IMR-90 (cell line): Measurements from ENCODE around the gene NFRKB. TPM values are rescaled to one million over a fixed set of nuclear protein-coding genes. Genes with fewer than 3 reads are reported as not detected.

ENCODE experiments used
- ATAC-seq: fragments of 200-7000 bp; cut with Tn5 transposase; 2 replicates; pipeline ENCODE4 v1.9.1; 2020; ENCODE audit warnings: low read depth, mild to moderate bottlenecking, moderate library complexity
- Bru-seq: library from RNA; stranded (reverse); fragments of 400-500 nt; gene quantifications from one replicate; lab custom pipeline; 2021; lab: Mats Ljungman, UMichigan
- BruChase-seq, 2 experiments: library from RNA; stranded (reverse); fragments of 400-500 nt; gene quantifications; one replicate each; lab custom pipeline; 2021; lab: Mats Ljungman, UMichigan
- BruUV-seq: library from RNA; stranded (reverse); fragments of 400-500 nt; replicated peaks from 2 replicates; lab custom pipeline; 2021; lab: Mats Ljungman, UMichigan
- CTCF ChIA-PET: fragments of 300-600 bp; formaldehyde crosslinking; extraction: SDS; loops from one replicate; lab custom pipeline; 2021; ENCODE audit warnings: antibody characterized with exemption; lab: Yijun Ruan, JAX
- POLR2A ChIA-PET: fragments of 300-600 bp; sonication (Branson Sonifier 250); formaldehyde crosslinking; loops from one replicate; lab custom pipeline; 2022; ENCODE audit warnings: antibody characterized with exemption; ENCODE audit not compliant: unreplicated experiment; lab: Charles Lee
- DNase-seq: peaks from one replicate; pipeline ENCODE4 v3.0.0; 2013
- H2AFZ ChIP-seq: replicated peaks from 2 replicates; pipeline ENCODE3; 2013; ENCODE audit warnings: low read length, mild to moderate bottlenecking; ENCODE audit not compliant: poor library complexity
- H2AK5ac ChIP-seq: 2 replicates; pipeline ENCODE4 v1.6.1; 2013; ENCODE audit warnings: low read depth, low read length, inconsistent platforms
- H2AK9ac ChIP-seq: replicated peaks from 2 replicates; pipeline ENCODE3; 2013; ENCODE audit warnings: mild to moderate bottlenecking, low read depth, low read length, moderate library complexity; ENCODE audit not compliant: poor library complexity
- H2BK120ac ChIP-seq: 2 replicates; pipeline ENCODE4 v1.6.1; 2013; ENCODE audit warnings: low read depth, low read length, inconsistent platforms
- H2BK15ac ChIP-seq: 3 replicates; pipeline ENCODE4 v1.6.1; 2013; ENCODE audit warnings: low read depth, low read length, inconsistent platforms
- H2BK20ac ChIP-seq: 2 replicates; pipeline ENCODE4 v1.6.1; 2013; ENCODE audit warnings: low read depth, mild to moderate bottlenecking, inconsistent platforms, low read length, moderate library complexity
- H2BK5ac ChIP-seq: 2 replicates; pipeline ENCODE4 v1.6.1; 2013; ENCODE audit warnings: mild to moderate bottlenecking, low read depth, low read length, inconsistent platforms; ENCODE audit not compliant: poor library complexity, severe bottlenecking
- H3K14ac ChIP-seq: replicated peaks from 2 replicates; pipeline ENCODE4 v1.6.1; 2013; ENCODE audit warnings: low read depth, low read length, inconsistent platforms
- H3K18ac ChIP-seq: 2 replicates; pipeline ENCODE4 v1.6.1; 2013; ENCODE audit warnings: low read depth, low read length, control low read depth
- H3K23ac ChIP-seq: 2 replicates; pipeline ENCODE4 v1.6.1; 2013; ENCODE audit warnings: low read depth, low read length, inconsistent platforms
- H3K27ac ChIP-seq: 2 replicates; pipeline ENCODE4 v1.5.1; 2013; ENCODE audit warnings: mild to moderate bottlenecking, control low read depth, low read length; ENCODE audit not compliant: insufficient read depth
- H3K27me3 ChIP-seq: 2 replicates; pipeline ENCODE4 v1.6.1; 2013; ENCODE audit warnings: low read length; ENCODE audit not compliant: control insufficient read depth, insufficient read depth
- H3K36me3 ChIP-seq: 2 replicates; pipeline ENCODE4 v1.6.1; 2013; ENCODE audit warnings: low read length, mixed read lengths; ENCODE audit not compliant: control insufficient read depth, insufficient read depth
- H3K4ac ChIP-seq: 2 replicates; pipeline ENCODE4 v1.6.1; 2013; ENCODE audit warnings: low read depth, low read length, inconsistent platforms
- H3K4me1 ChIP-seq: 2 replicates; pipeline ENCODE4 v1.6.1; 2013; ENCODE audit warnings: low read length, mixed read lengths; ENCODE audit not compliant: control insufficient read depth, insufficient read depth
- H3K4me2 ChIP-seq: 2 replicates; pipeline ENCODE4 v1.6.1; 2013; ENCODE audit warnings: low read depth, mild to moderate bottlenecking, control low read depth, low read length, moderate library complexity
- H3K4me3 ChIP-seq: 2 replicates; pipeline ENCODE4 v1.5.1; 2013; ENCODE audit warnings: low read depth, mild to moderate bottlenecking, control low read depth, low read length, moderate library complexity; ENCODE audit not compliant: insufficient read depth
- H3K56ac ChIP-seq: 2 replicates; pipeline ENCODE4 v1.6.1; 2013; ENCODE audit warnings: low read length, inconsistent platforms; ENCODE audit not compliant: insufficient read depth; ENCODE audit errors: extremely low read depth
- H3K79me1 ChIP-seq, 2 experiments: 2 replicates each; pipeline ENCODE4 v1.6.1; 2013; ENCODE audit warnings: low read length in 2 of 2, inconsistent platforms in 1 of 2, low read depth in 1 of 2
- H3K9ac ChIP-seq: 2 replicates; pipeline ENCODE4 v1.6.1; 2013; ENCODE audit warnings: low read depth, low read length, control low read depth
- H3K9me1 ChIP-seq: 2 replicates; pipeline ENCODE4 v1.6.1; 2013; ENCODE audit warnings: low read length, inconsistent platforms; ENCODE audit not compliant: insufficient read depth
- H3K9me3 ChIP-seq: 2 replicates; pipeline ENCODE4 v1.6.1; 2013; ENCODE audit warnings: low read length; ENCODE audit not compliant: control insufficient read depth, insufficient read depth
- H4K20me1 ChIP-seq: 2 replicates; pipeline ENCODE4 v1.6.1; 2013; ENCODE audit warnings: low read length, inconsistent platforms; ENCODE audit not compliant: insufficient read depth
- H4K5ac ChIP-seq: 2 replicates; pipeline ENCODE4 v1.6.1; 2013; ENCODE audit warnings: mild to moderate bottlenecking, low read depth, low read length, control low read depth
- H4K8ac ChIP-seq, 2 experiments: 2 replicates each; pipeline ENCODE4 v1.6.1; 2013; ENCODE audit warnings: low read depth in 2 of 2, low read length in 2 of 2, control low read depth in 1 of 2, inconsistent platforms in 1 of 2
- H4K91ac ChIP-seq: 2 replicates; pipeline ENCODE4 v1.6.1; 2013; ENCODE audit warnings: low read depth, low read length, inconsistent platforms; ENCODE audit not compliant: insufficient read depth
- BHLHE40 ChIP-seq: fragments of 150-350 bp; IDR thresholded peaks from 2 replicates; pipeline ENCODE4 v1.6.1; 2016; ENCODE audit warnings: mild to moderate bottlenecking, low read depth, low read length
- CEBPB ChIP-seq: IDR thresholded peaks from 2 replicates; pipeline ENCODE4 v1.6.1; 2012; ENCODE audit warnings: low read depth, low read length, improper control_type of control experiment
- FOS ChIP-seq: fragments of 150-350 bp; IDR thresholded peaks from 2 replicates; pipeline ENCODE4 v1.6.1; 2016; ENCODE audit warnings: low read depth, low read length
- MAFK ChIP-seq: IDR thresholded peaks from 2 replicates; pipeline ENCODE4 v1.6.1; 2012; ENCODE audit warnings: low read depth, low read length, improper control_type of control experiment
- MAZ ChIP-seq: IDR thresholded peaks from 2 replicates; pipeline ENCODE4 v1.6.1; 2012; ENCODE audit warnings: low read depth, mild to moderate bottlenecking, low read length, improper control_type of control experiment, moderate library complexity, borderline replicate concordance
- NFE2L2 ChIP-seq: fragments of 150-350 bp; IDR thresholded peaks from 2 replicates; pipeline ENCODE4 v1.6.1; 2016; ENCODE audit warnings: low read depth, mild to moderate bottlenecking, low read length
- POLR2A ChIP-seq: IDR thresholded peaks from 2 replicates; pipeline ENCODE4 v1.6.1; 2012; ENCODE audit warnings: mild to moderate bottlenecking, low read depth, low read length
- RAD21 ChIP-seq: IDR thresholded peaks from 2 replicates; pipeline ENCODE4 v1.6.1; 2012; ENCODE audit warnings: low read length, improper control_type of control experiment
- RCOR1 ChIP-seq: IDR thresholded peaks from 2 replicates; pipeline ENCODE4 v1.6.1; 2012; ENCODE audit warnings: mild to moderate bottlenecking, low read length, improper control_type of control experiment; ENCODE audit not compliant: insufficient replicate concordance
- SMC3 ChIP-seq: fragments of 150-350 bp; IDR thresholded peaks from 2 replicates; pipeline ENCODE4 v1.6.1; 2016; ENCODE audit warnings: low read depth, mild to moderate bottlenecking, antibody characterized with exemption, low read length, moderate library complexity
- WGBS, 2 experiments: methylation state at CpG; one replicate each; pipeline versions ENCODE4 v1.1.5 to v1.1.7; 2013; ENCODE audit warnings: missing lambda C conversion rate in 2 of 2; ENCODE audit not compliant: insufficient read length in 1 of 2; ENCODE audit errors: extremely low coverage in 2 of 2; 5-methylcytosine and 5-hydroxymethylcytosine counted together
- dilution Hi-C: fragments of 300-500 bp; cut with HindIII; formaldehyde crosslinking; loops from one replicate; pipeline ENCODE4 v1.14.3; 2018; ENCODE audit warnings: low sequenced_read_pairs; ENCODE audit not compliant: unreplicated experiment
- in situ Hi-C: fragments of 300-500 bp; cut with MboI; formaldehyde crosslinking; loops from 3 replicates; pipeline ENCODE4 v1.14.3; 2019; ENCODE audit warnings: low sequenced_read_pairs, inconsistent platforms, mixed read lengths
- intact Hi-C: fragments of 100-400 bp; cut with micrococcal nuclease; formaldehyde crosslinking; loops from 2 replicates; pipeline ENCODE4 v1.10.0; 2022
- long read RNA-seq: library from polyadenylated mRNA; unstranded; transcript quantifications from one replicate; pipeline ENCODE4 v2.0.0, GENCODE V29; 2021; ENCODE audit not compliant: unreplicated experiment
- polyA plus RNA-seq, 3 experiments: library from polyadenylated mRNA; depleted of rRNA; stranded (reverse); fragments of >200 nt; gene quantifications; 2 replicates each; pipeline ENCODE4 v1.2.3, GENCODE V29; 2012; ENCODE audit warnings: low replicate concordance in 1 of 3
- total RNA-seq: library from RNA; depleted of rRNA; stranded (reverse); fragments of >200 nt; gene quantifications from 2 replicates; pipeline ENCODE4 v1.2.3, GENCODE V29; 2012; rRNA removed
- TF ChIP-seq, protein P1 (sequence below): conservative IDR thresholded peaks from 2 replicates; pipeline ENCODE4 v1.5.1; 2012; ENCODE audit warnings: mild to moderate bottlenecking, low read depth, low read length, improper control_type of control experiment
- TF ChIP-seq, protein P2 (sequence below): fragments of 150-350 bp; IDR thresholded peaks from 2 replicates; pipeline ENCODE4 v1.6.1; 2016; ENCODE audit warnings: low read depth, mild to moderate bottlenecking, low read length, moderate library complexity, borderline replicate concordance

The NFRKB gene
- total RNA-seq (21.9 and 28.9 TPM in 2 replicates), polyA plus RNA-seq (2012; rRNA removed) (15.1 and 15.2 TPM in 2 replicates), Bru-seq, nascent RNA (percentile 74 among the genes with signal in this experiment), BruChase-seq, experiment 1, labeled RNA remaining after a 6-hour chase (percentile 76 among the genes with signal in this experiment), BruChase-seq, experiment 2, labeled RNA remaining after a 2-hour chase (percentile 78 among the genes with signal in this experiment)
- polyA plus RNA-seq (2012; cell fraction: cytosol; rRNA removed): 9.5 and 11.9 TPM in 2 replicates
- polyA plus RNA-seq (2012; cell fraction: nucleus; rRNA removed; ENCODE audit: low replicate concordance): 55.9 and 61.2 TPM in 2 replicates
- long read RNA-seq, partial matches to known transcripts: 9 of 19 reads
- long read RNA-seq, other reads (novel, unspliced or antisense): 10 of 19 reads

DNA sequence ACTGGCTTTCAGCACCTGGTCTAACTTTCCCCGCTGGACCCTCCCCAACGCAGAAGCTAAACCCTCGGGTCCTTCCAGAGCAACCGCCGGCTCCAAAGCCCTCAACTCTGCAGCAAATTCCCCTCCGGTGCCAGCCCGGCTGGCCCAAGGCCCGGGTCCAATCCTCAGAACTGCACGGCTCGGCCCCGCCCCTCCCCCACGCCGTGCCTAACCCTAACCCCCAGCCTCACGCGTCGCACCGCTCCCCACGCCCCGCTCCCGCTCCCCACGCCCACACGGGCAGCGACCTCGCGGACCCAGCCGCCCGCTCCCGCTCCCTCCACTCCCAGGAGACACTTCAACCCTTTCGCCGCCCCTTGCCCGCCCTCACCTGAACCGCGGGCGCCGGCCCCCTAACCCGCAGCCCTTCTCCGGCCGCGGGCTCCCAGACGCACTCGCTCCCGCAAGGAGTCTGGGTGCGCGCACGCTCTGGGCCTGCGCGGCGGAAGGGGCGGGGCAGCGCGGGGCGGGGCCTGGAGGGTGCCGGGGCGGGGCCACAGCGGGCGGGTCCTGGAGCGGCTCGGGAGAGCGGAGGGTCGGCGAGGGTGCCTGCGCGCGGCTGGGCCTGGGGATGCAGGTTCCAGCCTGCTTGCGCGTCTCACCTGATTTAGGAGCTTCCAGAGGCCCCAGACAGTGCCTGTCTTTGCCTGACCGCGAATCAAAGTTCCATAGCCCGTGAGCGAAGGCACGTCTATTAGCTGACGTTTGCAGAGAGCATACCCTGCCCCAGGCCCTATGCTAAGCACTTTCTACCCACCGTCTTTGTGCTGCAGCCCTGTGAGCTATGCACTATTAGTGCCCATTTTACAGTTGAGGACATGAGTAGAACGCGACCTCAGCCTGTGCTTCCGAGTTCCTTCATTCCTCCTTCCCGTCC is at the start of gene NFRKB:
Gene NFRKB (minus strand): TSS at position 453 of the 916 bp plus-strand sequence. CDS start 2,729 bp downstream, outside the sequence.
- peak within 1 kb of the TSS; percentile 100 for H3K4me2 ChIP-seq
- 1% methylated on average over 44 of the region's 77 CpGs; no CpG with 5 or more reads in 1 of the 2 experiments for WGBS, 2 experiments
- H3K56ac ChIP-seq: peak within 1 kb of the TSS; percentile 42; the same call in 1 of the 2 replicates
- H2AFZ ChIP-seq: peak within 1 kb of the TSS; percentile 95
- H2BK20ac ChIP-seq: no peak within 1 kb of the TSS
- peak within 1 kb of the TSS; percentile 91 for H3K4ac ChIP-seq
- ATAC-seq (peak; percentile 99), DNase-seq (peak; percentile 58)
- CTCF ChIA-PET: interaction anchor here (0.6 to 1.3 kb wide), 2 partner anchors 13 to 109 kb away, joined by 3 to 5 read pairs; no protein-coding TSS in a partner anchor
- peak within 1 kb of the TSS; percentile 5; the same call in 1 of the 2 replicates for H2AK5ac ChIP-seq
- H4K20me1 ChIP-seq: no peaks in the 10 kb centered on the region; the same call in 1 of the 2 replicates
- POLR2A ChIA-PET: no interaction called here
- H3K79me1 ChIP-seq: peaks cover 16 to 38% of the 10 kb centered on the region in 2 experiments
- BruUV-seq: no TSS peak
- no peaks in the 10 kb centered on the region for H3K27me3 ChIP-seq
- peak within 1 kb of the TSS; percentile 94 for H3K23ac ChIP-seq
- H3K4me1 ChIP-seq: peaks cover 4% of the 10 kb centered on the region; the same call in 1 of the 2 replicates
- in situ Hi-C loops: no loop called here
- H2AK9ac ChIP-seq: peak within 1 kb of the TSS; percentile 47
- H3K14ac ChIP-seq: peak within 1 kb of the TSS; percentile 88
- no peak within 1 kb of the TSS; the same call in 1 of the 2 replicates for H2BK120ac ChIP-seq
- peaks cover 11% of the 10 kb centered on the region for H3K36me3 ChIP-seq
- H2BK15ac ChIP-seq: no peak within 1 kb of the TSS; the same call in 2 of the 3 replicates
- H4K5ac ChIP-seq: peak within 1 kb of the TSS; percentile 99
- peak within 1 kb of the TSS; percentile 96 for H3K9ac ChIP-seq
- peak within 1 kb of the TSS; percentile 84 for H2BK5ac ChIP-seq
- H3K4me3 ChIP-seq: peak within 1 kb of the TSS; percentile 98
- H3K18ac ChIP-seq: peak within 1 kb of the TSS; percentile 97
- peak within 1 kb of the TSS; percentile 55 for H4K91ac ChIP-seq
- peak within 1 kb of the TSS; percentile 94 for H3K27ac ChIP-seq
- no peaks in the 10 kb centered on the region; the same call in 1 of the 2 replicates for H3K9me1 ChIP-seq
- no peaks in the 10 kb centered on the region for H3K9me3 ChIP-seq
- dilution Hi-C loops: no loop called here
- H4K8ac ChIP-seq: peak within 1 kb of the TSS; percentile 78 to 97
- intact Hi-C loops: no loop called here
- TF ChIP-seq RAD21 (no peak), MAZ (peak; percentile 33; the same call in 1 of the 2 replicates), SMC3 (no peak), CEBPB (no peak), MAFK (0 out of 2 replicates have a peak, but pooled peaks have one; percentile 11), RCOR1 (no peak), NFE2L2 (no peak), BHLHE40 (peak; percentile 22; the same call in 1 of the 2 replicates), POLR2A (no peak), FOS (no peak)
- TF ChIP-seq, protein P1, sequence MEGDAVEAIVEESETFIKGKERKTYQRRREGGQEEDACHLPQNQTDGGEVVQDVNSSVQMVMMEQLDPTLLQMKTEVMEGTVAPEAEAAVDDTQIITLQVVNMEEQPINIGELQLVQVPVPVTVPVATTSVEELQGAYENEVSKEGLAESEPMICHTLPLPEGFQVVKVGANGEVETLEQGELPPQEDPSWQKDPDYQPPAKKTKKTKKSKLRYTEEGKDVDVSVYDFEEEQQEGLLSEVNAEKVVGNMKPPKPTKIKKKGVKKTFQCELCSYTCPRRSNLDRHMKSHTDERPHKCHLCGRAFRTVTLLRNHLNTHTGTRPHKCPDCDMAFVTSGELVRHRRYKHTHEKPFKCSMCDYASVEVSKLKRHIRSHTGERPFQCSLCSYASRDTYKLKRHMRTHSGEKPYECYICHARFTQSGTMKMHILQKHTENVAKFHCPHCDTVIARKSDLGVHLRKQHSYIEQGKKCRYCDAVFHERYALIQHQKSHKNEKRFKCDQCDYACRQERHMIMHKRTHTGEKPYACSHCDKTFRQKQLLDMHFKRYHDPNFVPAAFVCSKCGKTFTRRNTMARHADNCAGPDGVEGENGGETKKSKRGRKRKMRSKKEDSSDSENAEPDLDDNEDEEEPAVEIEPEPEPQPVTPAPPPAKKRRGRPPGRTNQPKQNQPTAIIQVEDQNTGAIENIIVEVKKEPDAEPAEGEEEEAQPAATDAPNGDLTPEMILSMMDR: no peak
- TF ChIP-seq, protein P2, sequence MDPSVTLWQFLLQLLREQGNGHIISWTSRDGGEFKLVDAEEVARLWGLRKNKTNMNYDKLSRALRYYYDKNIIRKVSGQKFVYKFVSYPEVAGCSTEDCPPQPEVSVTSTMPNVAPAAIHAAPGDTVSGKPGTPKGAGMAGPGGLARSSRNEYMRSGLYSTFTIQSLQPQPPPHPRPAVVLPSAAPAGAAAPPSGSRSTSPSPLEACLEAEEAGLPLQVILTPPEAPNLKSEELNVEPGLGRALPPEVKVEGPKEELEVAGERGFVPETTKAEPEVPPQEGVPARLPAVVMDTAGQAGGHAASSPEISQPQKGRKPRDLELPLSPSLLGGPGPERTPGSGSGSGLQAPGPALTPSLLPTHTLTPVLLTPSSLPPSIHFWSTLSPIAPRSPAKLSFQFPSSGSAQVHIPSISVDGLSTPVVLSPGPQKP: no peak
